Measurements from ENCODE around the gene MPRIP.

The MPRIP gene

GRCh38 chr17:17071531-17072360 is 29.5 kb downstream of the MPRIP start:
- DNase-seq = no peak

GRCh38 chr17:17072546-17072945 is 30.3 kb downstream of the MPRIP start:
- DNase-seq = no peak

- DNase-seq = no peak
Observed at GRCh38 chr17:17073030-17073564, 30.8 kb downstream of the MPRIP start.

- no peak for DNase-seq
Observed at GRCh38 chr17:17073581-17074403, 31.5 kb downstream of the MPRIP start.

GRCh38 chr17:17075125-17075781 is 33.0 kb downstream of the MPRIP start:
- DNase-seq = no peak

GRCh38 chr17:17076066-17076465 is 33.8 kb downstream of the MPRIP start:
- DNase-seq = no peak

- DNase-seq = no peak
Observed at GRCh38 chr17:17077101-17077500, 34.8 kb downstream of the MPRIP start.

- DNase-seq = no peak
Observed at GRCh38 chr17:17077861-17078732, 35.8 kb downstream of the MPRIP start.

GRCh38 chr17:17078832-17079231 is 36.6 kb downstream of the MPRIP start:
- no peak for DNase-seq

- DNase-seq = no peak
Observed at GRCh38 chr17:17079336-17079735, 37.1 kb downstream of the MPRIP start.

GRCh38 chr17:17079761-17080160 is 37.5 kb downstream of the MPRIP start:
- no peak for DNase-seq

GRCh38 chr17:17080181-17080631 is 37.9 kb downstream of the MPRIP start:
- DNase-seq = no peak

GRCh38 chr17:17080781-17081180 is 38.5 kb downstream of the MPRIP start:
- DNase-seq = no peak

GRCh38 chr17:17081304-17081940 is 39.2 kb downstream of the MPRIP start:
- DNase-seq = no peak

GRCh38 chr17:17082878-17083277 is 40.6 kb downstream of the MPRIP start:
- no peak for DNase-seq

- no peak for DNase-seq
Observed at GRCh38 chr17:17084317-17084835, 42.1 kb downstream of the MPRIP start.

- DNase-seq = no peak
Observed at GRCh38 chr17:17084941-17085340, 42.7 kb downstream of the MPRIP start.

- no peak for DNase-seq
Observed at GRCh38 chr17:17086585-17086984, 44.3 kb downstream of the MPRIP start.

GRCh38 chr17:17087424-17088015 is 45.3 kb downstream of the MPRIP start:
- DNase-seq = no peak

- DNase-seq = no peak
Observed at GRCh38 chr17:17088086-17088485, 45.8 kb downstream of the MPRIP start.

Data from right kidney (tissue), 1 donor.